HepG2 (cell line): ENCODE measurements around the gene OSBPL10. TPM values are rescaled to one million over a fixed set of nuclear protein-coding genes. Genes with fewer than 3 reads are reported as not detected.

Source experiments
- ATAC-seq: fragments of 200-7000 bp; cut with Tn5 transposase; 3 replicates; pipeline ENCODE4 v1.9.1; 2020; ENCODE audit warnings: mild to moderate bottlenecking, moderate library complexity
- BruUV-seq: library from RNA; stranded (reverse); fragments of 400-500 nt; replicated peaks from 2 replicates; lab custom pipeline; 2021; lab: Mats Ljungman, UMichigan
- CTCF ChIA-PET: fragments of 300-600 bp; formaldehyde crosslinking; extraction: SDS; loops from one replicate; lab custom pipeline; 2021; ENCODE audit warnings: low total read pairs, inconsistent platforms, low intra/inter-chr PET ratio; lab: Yijun Ruan, JAX
- POLR2A ChIA-PET: fragments of 350-600 bp; sonication (Branson Sonifier 250); formaldehyde crosslinking; loops from one replicate; lab custom pipeline; 2020; ENCODE audit warnings: antibody characterized with exemption, inconsistent platforms; lab: Yijun Ruan, JAX
- DNase-seq: peaks from one replicate; pipeline ENCODE4 v3.0.0-alpha.2; 2015; ENCODE audit warnings: low spot score
- FAIRE-seq: peaks from 3 replicates; lab custom pipeline; 2011; peaks lifted over from hg19 to GRCh38; lab: Jason Lieb, UNC
- H2AFZ ChIP-seq: one replicate; pipeline ENCODE4 v1.6.1; 2011; ENCODE audit warnings: low read length, inconsistent platforms
- H3K27ac ChIP-seq: fragments of 300-600 bp; 3 replicates; pipeline ENCODE4 v1.8.0; 2011; ENCODE audit warnings: mixed run types, mild to moderate bottlenecking, mixed read lengths, low read length, inconsistent platforms; ENCODE audit not compliant: insufficient read depth; ENCODE audit errors: extremely low read length
- H3K27me3 ChIP-seq, 2 experiments: fragments of 200-600 bp in 1 of 2; 2 replicates in 1 of 2; 3 replicates in 1 of 2; pipeline versions ENCODE4 v1.6.0 to v1.8.0; 2011; ENCODE audit warnings: low read length in 2 of 2, mild to moderate bottlenecking in 2 of 2, moderate library complexity in 2 of 2, inconsistent platforms in 1 of 2; ENCODE audit not compliant: insufficient read depth in 2 of 2, control insufficient read depth in 1 of 2
- H3K36me3 ChIP-seq, 2 experiments: fragments of 200-600 bp in 1 of 2; replicated peaks in 1 of 2; 2 replicates in 1 of 2; 3 replicates in 1 of 2; pipeline versions ENCODE4 v1.5.1 to v1.8.0; 2011; ENCODE audit warnings: low read length in 2 of 2, inconsistent platforms in 1 of 2; ENCODE audit not compliant: insufficient read depth in 2 of 2, control insufficient read depth in 1 of 2
- H3K4me1 ChIP-seq: 2 replicates; pipeline ENCODE4 v1.5.1; 2012; ENCODE audit warnings: low read length, inconsistent platforms; ENCODE audit not compliant: insufficient read depth
- H3K4me2 ChIP-seq: 2 replicates; pipeline ENCODE4 v1.6.0; 2011; ENCODE audit warnings: low read depth, low read length, inconsistent platforms
- H3K4me3 ChIP-seq, 3 experiments: fragments of 200-600 bp in 1 of 3; sonication (generic), shearing (Covaris generic) in 1 of 3; replicated peaks in 1 of 3; 2 replicates each; pipeline ENCODE4 v1.5.1; 2011 to 2016; ENCODE audit warnings: low read length in 3 of 3, inconsistent platforms in 2 of 3, low read depth in 2 of 3, mild to moderate bottlenecking in 2 of 3, control low read depth in 1 of 3, mixed read lengths in 1 of 3; ENCODE audit not compliant: insufficient read depth in 1 of 3
- H3K79me2 ChIP-seq: one replicate; pipeline ENCODE4 v1.6.1; 2011; ENCODE audit warnings: low read length, inconsistent platforms; ENCODE audit not compliant: insufficient read depth
- H3K9ac ChIP-seq: 2 replicates; pipeline ENCODE4 v1.6.0; 2011; ENCODE audit warnings: mild to moderate bottlenecking, low read depth, low read length, inconsistent platforms; ENCODE audit not compliant: insufficient read depth
- H3K9me3 ChIP-seq: 2 replicates; pipeline ENCODE4 v1.5.1; 2012; ENCODE audit warnings: mild to moderate bottlenecking, low read length
- H4K20me1 ChIP-seq: 2 replicates; pipeline ENCODE4 v1.6.0; 2011; ENCODE audit warnings: inconsistent platforms, mild to moderate bottlenecking, low read length, moderate library complexity; ENCODE audit not compliant: insufficient read depth
- EZH2 ChIP-seq: conservative IDR thresholded peaks from 2 replicates; pipeline ENCODE4 v1.6.1; 2012; ENCODE audit warnings: mild to moderate bottlenecking, low read depth, low read length, moderate library complexity
- JARID2 ChIP-seq: sonication (generic); formaldehyde crosslinking; IDR thresholded peaks from 2 replicates; pipeline ENCODE4 v1.8.1; 2023; ENCODE audit warnings: missing genetic modification reagents, inconsistent platforms; ENCODE audit not compliant: insufficient replicate concordance
- KLF13 ChIP-seq: sonication (generic); formaldehyde crosslinking; IDR thresholded peaks from 2 replicates; pipeline ENCODE4 v1.4.0; 2020; ENCODE audit warnings: mild to moderate bottlenecking, missing genetic modification reagents
- MYNN ChIP-seq: sonication (generic); formaldehyde crosslinking; IDR thresholded peaks from 2 replicates; pipeline ENCODE4 v1.4.0; 2020; ENCODE audit warnings: mild to moderate bottlenecking, low read depth, missing genetic modification reagents
- NFATC3 ChIP-seq: sonication (generic); formaldehyde crosslinking; IDR thresholded peaks from 2 replicates; pipeline ENCODE4 v1.5.1; 2020; ENCODE audit warnings: mild to moderate bottlenecking, missing genetic modification reagents
- NRL ChIP-seq: sonication (generic); formaldehyde crosslinking; IDR thresholded peaks from 2 replicates; pipeline ENCODE4 v1.5.0; 2020; ENCODE audit warnings: missing genetic modification reagents, mild to moderate bottlenecking, moderate library complexity, borderline replicate concordance
- SMARCE1 ChIP-seq: fragments of 450-650 bp; IDR thresholded peaks from 2 replicates; pipeline ENCODE4 v1.6.1; 2017; ENCODE audit warnings: borderline replicate concordance
- TRIM24 ChIP-seq: sonication (generic); formaldehyde crosslinking; IDR thresholded peaks from 2 replicates; pipeline ENCODE4 v1.8.0; 2022; ENCODE audit warnings: mild to moderate bottlenecking, missing genetic modification reagents
- ZFP62 ChIP-seq: sonication (generic); formaldehyde crosslinking; IDR thresholded peaks from 2 replicates; pipeline ENCODE4 v1.4.0; 2020; ENCODE audit warnings: missing genetic modification reagents
- ZNF296 ChIP-seq: sonication (generic); formaldehyde crosslinking; conservative IDR thresholded peaks from 2 replicates; pipeline ENCODE4 v1.5.0; 2020; ENCODE audit warnings: mild to moderate bottlenecking, missing genetic modification reagents
- WGBS: methylation state at CpG from one replicate; pipeline ENCODE4 v1.1.6; 2017; ENCODE audit warnings: low lambda C conversion rate; 5-methylcytosine and 5-hydroxymethylcytosine counted together
- in situ Hi-C: cut with HindIII; loops from 2 replicates; pipeline ENCODE4 v1.10.0; 2017; ENCODE audit warnings: low pct_unique_long_range_greater_than_20kb; ENCODE audit not compliant: extremely low pct_ligation_motif_present
- intact Hi-C: fragments of 100-400 bp; cut with micrococcal nuclease; formaldehyde crosslinking; loops from one replicate; pipeline ENCODE4 v1.10.0; 2022; ENCODE audit not compliant: unreplicated experiment
- polyA plus RNA-seq, 8 experiments: library from polyadenylated mRNA; depleted of rRNA in 3 of 8; stranded (reverse) in 7 of 8; unstranded in 1 of 8; fragments of >200 nt; fragmentation: Illumina TruSeq in 4 of 8; extraction: Trizol in 4 of 8; gene quantifications; 2 replicates each; pipeline versions ENCODE4 v1.2.1 to v1.2.3, GENCODE V29; 2011 to 2016; ENCODE audit warnings: low read depth in 4 of 8, missing spikeins in 1 of 8, mixed read lengths in 1 of 8; ENCODE audit not compliant: insufficient read depth in 1 of 8
- total RNA-seq, 5 experiments: library from RNA; depleted of rRNA; stranded (reverse); fragments of >200 nt; fragmentation: Illumina TruSeq; extraction: Trizol; gene quantifications; 2 replicates each; pipeline ENCODE4 v1.2.3, GENCODE V29; 2016; ENCODE audit warnings: low read depth in 1 of 5
- TF ChIP-seq, protein P1 (sequence below): sonication (generic); formaldehyde crosslinking; IDR thresholded peaks from 2 replicates; pipeline ENCODE4 v1.8.1; 2023; ENCODE audit warnings: mild to moderate bottlenecking, missing genetic modification reagents

The OSBPL10 gene
- total and polyA plus RNA-seq, 2 of the 13 experiments (the other 11 are each of a cell fraction or from before 2014, with no cell fraction given), result 10.3 to 28.6 TPM

DNA sequence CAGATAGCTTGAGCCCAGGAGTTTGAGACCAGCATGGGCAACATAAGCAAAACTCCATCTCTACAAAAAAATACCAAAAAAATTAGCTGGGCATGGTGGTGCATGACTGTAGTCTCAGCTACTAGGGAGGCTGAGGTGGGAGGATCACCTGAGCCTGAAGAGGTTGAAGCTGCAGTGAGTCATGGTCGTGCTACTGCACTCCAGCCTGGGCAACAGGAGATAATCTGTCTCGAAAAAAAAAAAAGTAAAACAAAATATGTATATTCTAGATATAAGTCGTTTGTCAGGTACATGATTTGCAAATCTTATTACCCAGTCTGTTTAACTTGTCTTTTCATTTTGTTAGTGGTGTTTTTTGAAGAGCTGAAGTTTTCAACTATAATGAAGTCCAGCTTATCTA lies 40.7 kb upstream of the OSBPL10 start:
- intact Hi-C loops, result no loop called here
- Histone ChIP-seq H2AFZ (no peak overlapping the region), H3K79me2 (no peaks in the 10 kb centered on the region), H3K4me1 (peaks cover 19% of the 10 kb centered on the region), H3K4me2 (no peak overlapping the region), H3K27me3 (no peaks in the 10 kb centered on the region), H3K9me3 (no peaks in the 10 kb centered on the region), H3K36me3 (no peaks in the 10 kb centered on the region), H4K20me1 (no peaks in the 10 kb centered on the region), H3K4me3 (no peak overlapping the region), H3K27ac (no peak overlapping the region), H3K9ac (no peak overlapping the region)
- CTCF ChIA-PET, result no interaction called here
- no peak for DNase-seq
- in situ Hi-C loops, result no loop called here
- TF ChIP-seq JARID2 (CRISPR knock-in tag), result no peak
- TF ChIP-seq SMARCE1, result no peak
- no peak for TF ChIP-seq ZNF296 (CRISPR knock-in tag)
- no peak for TF ChIP-seq MYNN
- no peak for TF ChIP-seq KLF13 (CRISPR knock-in tag)
- TF ChIP-seq EZH2, result no peak
- no peak for TF ChIP-seq ZFP62 (CRISPR knock-in tag)
- TF ChIP-seq NFATC3 (CRISPR knock-in tag), result no peak
- no peak for TF ChIP-seq TRIM24
- TF ChIP-seq NRL (CRISPR knock-in tag), result no peak
- TF ChIP-seq, protein P1, sequence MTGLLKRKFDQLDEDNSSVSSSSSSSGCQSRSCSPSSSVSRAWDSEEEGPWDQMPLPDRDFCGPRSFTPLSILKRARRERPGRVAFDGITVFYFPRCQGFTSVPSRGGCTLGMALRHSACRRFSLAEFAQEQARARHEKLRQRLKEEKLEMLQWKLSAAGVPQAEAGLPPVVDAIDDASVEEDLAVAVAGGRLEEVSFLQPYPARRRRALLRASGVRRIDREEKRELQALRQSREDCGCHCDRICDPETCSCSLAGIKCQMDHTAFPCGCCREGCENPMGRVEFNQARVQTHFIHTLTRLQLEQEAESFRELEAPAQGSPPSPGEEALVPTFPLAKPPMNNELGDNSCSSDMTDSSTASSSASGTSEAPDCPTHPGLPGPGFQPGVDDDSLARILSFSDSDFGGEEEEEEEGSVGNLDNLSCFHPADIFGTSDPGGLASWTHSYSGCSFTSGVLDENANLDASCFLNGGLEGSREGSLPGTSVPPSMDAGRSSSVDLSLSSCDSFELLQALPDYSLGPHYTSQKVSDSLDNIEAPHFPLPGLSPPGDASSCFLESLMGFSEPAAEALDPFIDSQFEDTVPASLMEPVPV (CRISPR knock-in tag), result no peak
- no TSS peak for BruUV-seq
- no peak for ATAC-seq
- POLR2A ChIA-PET, result no interaction called here
- WGBS, result 21% methylated on average over 3 of the region's 3 CpGs
- no peak for FAIRE-seq
